Effector CD4-positive, alpha-beta T cell (primary cell): ENCODE data around the gene PTDSS2.
"Not testable (repeated sequence)": the region's sequence is repeated elsewhere in the genome, so short reads cannot be mapped to it uniquely, and the experiment has no call there.

ENCODE experiments used
- DNase-seq: peaks from one replicate; pipeline ENCODE4 v3.0.0-alpha.2; 2020
- total RNA-seq: gene quantifications from one replicate; lab custom pipeline; 2026; lab: John Stamatoyannopoulos, UW

PTDSS2 gene
- 18.4 reads per million, percentile 45 among the genes with 10 or more reads in this experiment for total RNA-seq

GRCh38 chr11:449889-450808 is at the start of gene PTDSS2:
PTDSS2 (plus strand) TSS chr11:450279; CDS start chr11:450456, 177 bp downstream.
- peak; percentile 93 for DNase-seq

DNA sequence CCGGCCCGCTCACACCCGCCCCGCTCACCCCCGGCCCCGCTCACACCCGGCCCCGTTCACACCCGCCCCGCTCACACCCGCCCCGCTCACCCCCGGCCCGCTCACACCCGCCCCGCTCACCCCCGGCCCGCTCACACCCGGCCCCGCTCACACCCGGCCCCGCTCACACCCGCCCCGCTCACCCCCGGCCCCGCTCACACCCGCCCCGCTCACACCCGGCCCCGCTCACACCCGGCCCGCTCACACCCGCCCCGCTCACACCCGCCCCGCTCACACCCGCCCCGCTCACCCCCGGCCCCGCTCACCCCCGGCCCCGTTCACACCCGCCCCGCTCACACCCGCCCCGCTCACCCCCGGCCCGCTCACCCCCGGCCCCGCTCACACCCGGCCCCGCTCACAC is 48.9 kb upstream of the PTDSS2 start:
- DNase-seq = not testable (repeated sequence)

DNA sequence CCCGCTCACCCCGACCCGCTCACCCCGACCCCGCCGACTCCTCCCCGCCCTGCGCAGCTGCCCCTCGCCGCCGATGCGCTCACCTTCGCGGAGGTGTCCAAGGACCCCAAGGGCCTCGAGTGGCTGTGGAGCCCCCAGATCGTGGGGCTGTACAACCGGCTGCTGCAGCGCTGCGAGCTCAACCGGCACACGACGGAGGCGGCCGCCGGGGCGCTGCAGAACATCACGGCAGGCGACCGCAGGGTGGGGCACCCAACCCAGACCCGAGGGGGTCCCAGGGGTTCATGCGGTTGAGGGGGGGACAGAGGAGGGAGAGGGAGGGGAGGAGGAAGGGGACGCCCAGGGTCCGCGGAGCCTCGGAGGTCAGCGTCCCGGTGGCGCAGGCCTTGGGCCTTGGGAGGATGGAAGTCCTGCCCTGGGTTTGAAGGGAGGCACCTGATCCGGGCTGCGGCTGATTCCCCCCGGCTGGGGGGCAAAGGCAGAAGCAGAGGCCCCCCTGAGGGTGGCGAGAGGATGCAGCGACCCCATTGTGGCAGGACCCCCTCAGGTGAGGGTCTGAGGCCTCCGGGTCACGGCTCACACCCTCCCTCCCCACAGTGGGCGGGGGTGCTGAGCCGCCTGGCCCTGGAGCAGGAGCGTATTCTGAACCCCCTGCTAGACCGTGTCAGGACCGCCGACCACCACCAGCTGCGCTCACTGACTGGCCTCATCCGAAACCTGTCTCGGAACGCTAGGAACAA is 46.9 kb upstream of the PTDSS2 start:
- DNase-seq = no peak

- no peak for DNase-seq
Observed at GRCh38 chr11:403761-404431, 46.2 kb upstream of the PTDSS2 start.

DNA sequence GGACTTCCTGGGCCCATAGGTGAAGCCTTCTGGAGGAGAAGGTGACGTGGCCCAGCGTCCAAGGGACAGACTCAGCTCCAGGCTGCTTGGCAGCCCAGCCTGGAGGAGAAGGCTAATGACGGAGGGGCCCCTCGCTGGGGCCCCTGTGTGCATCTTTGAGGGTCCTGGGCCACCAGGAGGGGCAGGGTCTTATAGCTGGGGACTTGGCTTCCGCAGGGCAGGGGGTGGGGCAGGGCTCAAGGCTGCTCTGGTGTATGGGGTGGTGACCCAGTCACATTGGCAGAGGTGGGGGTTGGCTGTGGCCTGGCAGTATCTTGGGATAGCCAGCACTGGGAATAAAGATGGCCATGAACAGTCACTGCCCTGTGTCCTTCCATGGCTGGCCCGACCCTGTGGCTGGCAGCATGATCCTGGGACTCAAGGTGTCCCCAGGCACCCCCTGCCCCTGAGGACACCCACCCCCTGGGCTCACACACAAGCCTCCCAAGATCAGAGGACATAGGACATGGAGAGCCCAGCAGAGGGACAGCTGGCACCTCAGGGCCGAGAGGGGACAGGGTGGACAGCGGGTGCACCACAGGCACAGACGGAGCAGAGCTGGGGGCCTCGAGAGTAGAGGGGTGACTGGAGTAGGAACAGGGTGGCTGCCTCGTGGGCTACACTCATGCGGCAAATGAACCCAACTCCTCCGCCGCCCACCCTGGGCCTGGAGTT is 45.4 kb upstream of the PTDSS2 start:
- no peak for DNase-seq

- DNase-seq = no peak
Observed at GRCh38 chr11:405323-405953, 44.6 kb upstream of the PTDSS2 start.

- no peak for DNase-seq
Observed at GRCh38 chr11:405954-406795, 43.9 kb upstream of the PTDSS2 start.

- DNase-seq = peak; percentile 89
Observed at GRCh38 chr11:406796-407650, 43.1 kb upstream of the PTDSS2 start.

GRCh38 chr11:407651-408123 is 42.4 kb upstream of the PTDSS2 start:
- DNase-seq = no peak

GRCh38 chr11:408154-409007 is 41.7 kb upstream of the PTDSS2 start:
- no peak for DNase-seq

DNA sequence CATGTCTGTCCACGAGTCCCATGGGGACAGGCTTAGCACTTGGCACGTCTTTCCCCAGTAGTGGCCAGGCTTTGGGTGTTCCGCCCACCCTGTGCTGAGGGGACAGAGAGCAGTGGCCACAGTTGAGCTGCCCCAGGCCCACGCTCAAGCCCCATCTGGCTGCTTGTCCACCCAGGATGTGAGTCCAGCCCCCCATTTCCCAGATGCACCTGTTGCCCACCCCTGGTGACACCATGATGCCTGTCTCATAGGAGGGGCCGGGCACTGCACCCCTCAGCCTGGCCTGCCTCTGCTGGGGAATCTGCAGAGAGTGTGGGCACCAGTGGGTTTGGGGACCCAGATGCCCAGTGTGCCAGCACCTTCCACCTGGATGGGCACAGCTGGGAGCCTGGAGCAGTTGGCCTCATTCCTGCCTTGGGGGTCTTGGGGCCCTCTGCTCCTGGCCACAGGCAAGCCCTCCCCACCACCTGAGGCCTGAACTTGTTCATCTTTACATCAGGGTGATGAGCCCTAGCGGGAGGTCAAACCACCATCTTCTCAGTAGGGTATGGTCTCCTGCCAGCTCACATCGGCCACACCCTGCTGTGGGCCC is 41.0 kb upstream of the PTDSS2 start:
- DNase-seq = no peak

- no peak for DNase-seq
Observed at GRCh38 chr11:409600-410483, 40.2 kb upstream of the PTDSS2 start.

- DNase-seq = not testable (repeated sequence)
Observed at GRCh38 chr11:410711-411110, 39.4 kb upstream of the PTDSS2 start.

DNA sequence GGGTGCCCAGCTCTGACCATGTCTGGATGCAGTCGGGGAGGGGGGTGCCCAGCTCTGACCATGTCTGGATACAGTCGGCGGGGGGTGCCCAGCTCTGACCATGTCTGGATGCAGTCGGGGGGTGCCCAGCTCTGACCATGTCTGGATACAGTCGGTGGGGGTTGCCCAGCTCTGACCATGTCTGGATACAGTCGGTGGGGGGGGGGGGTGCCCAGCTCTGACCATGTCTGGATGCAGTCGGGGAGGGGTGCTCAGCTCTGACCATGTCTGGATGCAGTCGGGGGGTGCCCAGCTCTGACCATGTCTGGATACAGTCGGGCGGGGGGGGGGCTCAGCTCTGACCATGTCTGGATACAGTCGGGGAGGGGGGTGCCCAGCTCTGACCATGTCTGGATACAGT is 38.6 kb upstream of the PTDSS2 start:
- not testable (repeated sequence) for DNase-seq

DNA sequence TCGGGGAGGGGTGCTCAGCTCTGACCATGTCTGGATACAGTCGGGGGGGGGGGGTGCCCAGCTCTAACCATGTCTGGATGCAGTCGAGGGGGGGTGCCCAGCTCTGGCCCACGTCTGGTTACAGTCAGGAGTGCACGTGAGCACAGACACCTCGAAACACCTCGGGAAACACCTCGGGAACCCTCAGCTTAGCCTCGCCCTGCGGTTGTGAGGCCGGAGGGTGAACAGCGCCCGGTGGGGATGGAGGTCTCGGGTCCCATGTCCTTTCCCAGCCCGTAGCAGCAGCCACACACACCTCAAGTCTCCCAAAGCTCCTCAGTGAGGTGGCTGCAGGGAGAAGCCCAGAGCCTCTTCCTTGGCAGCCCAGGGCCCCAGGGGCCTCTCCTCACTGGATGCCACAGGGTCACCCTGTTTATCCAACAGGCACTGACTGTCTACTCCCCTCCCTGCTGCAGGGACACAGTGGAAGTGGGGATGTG is 37.4 kb upstream of the PTDSS2 start:
- DNase-seq = no peak

GRCh38 chr11:413120-414081 is 36.7 kb upstream of the PTDSS2 start:
- DNase-seq = no peak
